ENCODE results near the gene OR5AN1.

- no peak for TF ChIP-seq FOXK2 (IDR thresholded peaks at IDR 0.05)
- no peak for TF ChIP-seq SP1 (IDR thresholded peaks at IDR 0.05)
- no peak for TF ChIP-seq ELF4 (IDR thresholded peaks at IDR 0.05)
- TF ChIP-seq FOXA1 (IDR thresholded peaks at IDR 0.05): no peak
- no peak for TF ChIP-seq FOXM1 (IDR thresholded peaks at IDR 0.05; ENCODE audit: borderline replicate concordance)
- TF ChIP-seq ZNF384 (IDR thresholded peaks at IDR 0.05): no peak
- no peak for TF ChIP-seq L3MBTL2 (conservative IDR thresholded peaks at IDR 0.05)
- no peak for TF ChIP-seq BHLHE40 (IDR thresholded peaks at IDR 0.05; ENCODE audit: borderline replicate concordance)
- no peak for TF ChIP-seq TARDBP (IDR thresholded peaks at IDR 0.05)
- TF ChIP-seq CTBP1 (IDR thresholded peaks at IDR 0.05; ENCODE audit: borderline replicate concordance): no peak
Observed at GRCh38 chr11:59380263-59381059, 21.8 kb downstream of the OR5AN1 start.
